ENCODE data around the gene CCDC63.

Gene CCDC63

DNA sequence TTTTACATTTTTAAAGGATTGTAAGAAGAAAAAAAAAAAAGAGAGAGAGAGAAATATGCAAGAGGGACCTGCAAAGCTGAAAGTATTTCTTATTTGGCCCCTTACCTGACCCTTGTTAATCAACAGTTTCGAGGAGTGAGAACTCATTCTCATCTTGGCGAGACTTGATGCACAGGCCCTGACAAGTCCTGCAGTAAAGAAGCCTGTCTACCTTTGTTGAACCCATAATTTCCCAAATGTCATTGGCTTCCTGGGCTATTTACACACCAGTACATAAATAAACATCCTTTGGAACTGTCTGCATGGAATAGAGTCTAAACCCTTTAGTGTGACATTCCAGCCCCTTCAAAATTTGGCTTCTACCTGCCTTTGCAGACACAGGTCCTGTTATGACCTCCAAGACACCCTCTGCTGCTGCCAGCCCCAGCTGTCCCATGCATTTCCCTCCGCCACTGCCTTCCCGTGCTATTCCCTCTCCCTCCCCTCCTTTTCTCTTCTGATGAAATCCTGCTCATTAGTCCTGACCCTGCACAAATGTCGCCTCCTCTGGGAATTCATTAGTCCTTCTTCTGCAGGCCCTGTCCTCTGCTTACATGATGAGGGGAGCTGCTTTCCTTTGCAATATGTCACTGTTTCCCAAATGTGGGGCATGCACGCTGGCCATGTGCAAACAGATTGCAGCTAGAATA, 38.5 kb downstream of the CCDC63 start:
- no peak for DNase-seq (ENCODE audit: low spot score)

DNA sequence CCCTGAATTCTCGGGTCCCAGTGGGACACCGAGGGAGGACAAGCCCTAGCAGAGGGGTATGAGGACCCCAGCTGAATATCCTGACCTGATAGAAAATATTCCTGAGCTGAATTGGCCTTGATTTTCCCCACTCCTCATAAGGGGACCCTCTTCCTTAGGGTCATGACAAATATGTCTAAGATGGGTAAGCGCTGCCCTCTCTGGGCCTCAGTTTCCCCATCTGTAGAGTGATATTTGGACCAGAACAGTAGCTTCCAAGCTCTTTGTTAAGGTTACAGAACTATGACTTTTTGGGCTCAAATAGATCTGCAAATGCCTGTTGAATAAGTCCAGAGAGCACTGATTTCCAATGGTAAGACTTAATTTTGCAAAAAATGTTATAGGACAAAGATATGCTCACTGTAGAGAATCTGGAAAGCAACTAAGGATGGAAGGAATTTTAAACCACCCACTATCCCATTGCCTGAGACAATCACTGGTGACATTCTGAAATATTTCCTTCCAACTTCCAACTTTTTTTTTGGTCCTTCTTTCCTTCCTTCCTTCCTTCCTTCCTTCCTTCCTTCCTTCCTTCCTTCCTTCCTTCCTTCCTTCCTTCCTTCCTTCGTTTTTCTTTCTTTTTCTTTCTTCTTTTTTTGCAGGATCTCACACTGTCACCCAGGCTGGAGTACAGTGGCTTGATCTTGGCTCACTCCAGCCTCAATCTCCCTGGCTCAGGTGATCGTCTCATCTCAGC, 41.6 kb downstream of the CCDC63 start:
- DNase-seq (ENCODE audit: low spot score): no peak

DNA sequence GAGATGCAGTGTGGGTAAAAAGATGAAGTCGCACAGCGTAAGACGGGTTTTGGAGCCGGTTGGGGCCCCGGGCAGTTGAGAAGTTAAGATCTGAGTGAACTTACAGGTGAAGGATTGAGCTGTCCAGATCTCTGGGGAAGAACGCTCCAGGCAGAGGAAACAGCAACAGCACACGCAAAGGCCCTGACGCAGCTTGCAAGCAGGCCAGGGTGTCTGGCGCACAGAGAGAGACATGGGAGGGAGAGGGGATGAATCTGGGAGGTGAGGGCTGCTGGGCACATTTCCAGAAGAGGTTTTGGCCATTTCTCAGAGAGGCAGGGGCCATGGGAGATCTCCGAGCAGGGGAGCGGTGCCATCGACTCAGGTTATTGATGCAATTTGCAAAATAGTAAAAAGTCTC, 42.6 kb downstream of the CCDC63 start:
- no peak for DNase-seq (ENCODE audit: low spot score)

DNA sequence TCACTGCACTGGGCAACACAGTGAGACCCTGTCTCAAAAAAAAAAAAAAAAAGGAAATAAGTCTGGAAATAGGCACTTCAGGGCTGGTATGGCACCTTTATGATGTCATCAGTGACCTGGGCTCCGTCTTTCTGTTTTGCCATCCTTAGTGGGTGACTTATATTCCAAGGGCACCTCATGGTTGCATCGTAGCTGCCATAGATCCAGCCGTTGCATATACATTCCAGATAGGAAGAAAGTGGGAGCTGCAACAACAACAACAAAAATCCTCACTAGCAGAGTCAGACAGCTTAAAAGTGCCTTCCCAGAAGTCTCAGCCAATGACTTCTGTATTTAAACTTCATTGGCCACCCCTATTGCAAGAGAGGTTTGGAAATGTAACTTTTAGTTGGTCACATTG, 47.2 kb downstream of the CCDC63 start:
- no peak for DNase-seq (ENCODE audit: low spot score)

GRCh38 chr12:110896559-110896958, 49.8 kb downstream of the CCDC63 start:
- DNase-seq (ENCODE audit: low spot score): no peak

DNA sequence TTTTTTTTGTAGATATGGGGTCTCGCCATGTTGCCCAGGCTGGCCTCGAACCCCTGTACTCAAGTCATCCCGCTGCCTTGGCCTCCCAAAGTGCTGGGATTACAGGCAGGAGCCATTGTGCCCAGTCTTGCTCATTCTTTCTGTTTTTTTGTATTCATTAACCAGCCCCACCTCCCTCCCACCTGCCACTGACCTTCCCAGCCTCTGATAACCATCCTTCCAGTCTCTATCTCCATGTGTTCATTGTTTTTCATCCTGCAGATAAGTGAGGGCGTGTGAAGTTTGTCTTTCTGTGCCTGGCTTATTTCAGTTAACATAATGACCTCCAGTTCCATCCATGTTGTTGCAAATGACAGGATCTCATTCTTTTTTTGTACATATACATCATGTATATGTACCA, 54.6 kb downstream of the CCDC63 start:
- no peak for DNase-seq (ENCODE audit: low spot score)

DNA sequence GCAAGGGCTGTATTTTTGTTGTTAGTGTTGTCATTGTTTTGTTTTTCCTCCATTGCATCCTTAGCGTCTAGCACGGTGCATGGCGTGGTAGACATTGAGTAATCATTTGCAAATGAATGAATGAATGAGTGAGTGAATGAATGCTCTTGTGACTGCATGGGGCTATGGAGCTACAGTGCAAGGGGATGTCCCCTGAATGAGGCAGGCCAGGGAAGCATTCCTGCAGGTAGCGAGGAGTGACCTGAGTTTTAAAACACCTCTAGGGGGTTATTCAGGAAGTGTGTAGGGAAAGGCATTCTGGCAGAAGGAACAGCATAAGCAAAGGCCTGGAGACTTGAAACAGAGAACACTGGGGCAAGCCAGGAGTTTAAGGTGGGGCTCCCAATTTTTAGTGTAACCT, 56.7 kb downstream of the CCDC63 start:
- no peak for DNase-seq (ENCODE audit: low spot score)

DNA sequence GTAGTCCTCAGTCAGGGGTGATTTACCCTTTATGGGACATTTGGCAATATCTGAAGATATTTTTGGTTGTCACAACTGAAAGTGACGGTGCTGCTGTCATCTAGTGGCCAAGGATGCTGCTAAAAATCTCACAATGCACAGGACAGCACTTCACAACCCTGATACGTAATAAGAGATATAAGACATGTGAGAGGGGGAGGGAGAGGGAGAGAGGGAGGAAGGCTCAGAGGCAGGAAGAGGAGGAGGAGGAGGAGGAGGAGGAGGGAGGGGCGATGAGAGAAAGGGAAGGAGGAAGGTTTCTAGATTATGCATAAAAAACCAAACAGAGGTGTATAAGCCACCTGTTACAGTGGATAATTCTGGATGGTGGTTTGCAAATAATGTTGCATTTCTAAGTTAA, 59.3 kb downstream of the CCDC63 start:
- no peak for DNase-seq (ENCODE audit: low spot score)

GRCh38 chr12:110906516-110906915, 59.7 kb downstream of the CCDC63 start:
- DNase-seq (ENCODE audit: low spot score): no peak

- no peak for DNase-seq (ENCODE audit: low spot score)
These were observed 60.2 kb downstream of the CCDC63 start for GRCh38 chr12:110906985-110907384.

DNA sequence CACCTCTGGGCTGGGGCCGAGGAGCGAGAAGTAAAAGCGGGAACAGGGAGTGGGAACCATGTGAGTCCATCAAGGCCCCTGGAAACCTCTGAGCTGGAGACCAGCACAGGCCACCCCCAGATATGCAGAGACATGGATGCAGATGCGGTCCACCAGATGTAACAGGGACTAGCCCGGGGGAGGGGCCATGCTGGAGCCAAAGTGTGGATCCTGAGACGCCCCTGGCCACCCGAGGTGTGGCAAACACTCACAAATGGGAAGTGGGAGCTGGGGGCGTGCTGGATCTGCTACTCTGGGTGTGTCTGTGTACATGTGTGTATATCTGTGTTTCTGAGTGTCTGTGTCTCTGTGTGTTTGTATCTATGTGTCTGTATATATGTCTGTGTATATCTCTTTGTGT, 60.8 kb downstream of the CCDC63 start:
- no peak for DNase-seq (ENCODE audit: low spot score)

DNA sequence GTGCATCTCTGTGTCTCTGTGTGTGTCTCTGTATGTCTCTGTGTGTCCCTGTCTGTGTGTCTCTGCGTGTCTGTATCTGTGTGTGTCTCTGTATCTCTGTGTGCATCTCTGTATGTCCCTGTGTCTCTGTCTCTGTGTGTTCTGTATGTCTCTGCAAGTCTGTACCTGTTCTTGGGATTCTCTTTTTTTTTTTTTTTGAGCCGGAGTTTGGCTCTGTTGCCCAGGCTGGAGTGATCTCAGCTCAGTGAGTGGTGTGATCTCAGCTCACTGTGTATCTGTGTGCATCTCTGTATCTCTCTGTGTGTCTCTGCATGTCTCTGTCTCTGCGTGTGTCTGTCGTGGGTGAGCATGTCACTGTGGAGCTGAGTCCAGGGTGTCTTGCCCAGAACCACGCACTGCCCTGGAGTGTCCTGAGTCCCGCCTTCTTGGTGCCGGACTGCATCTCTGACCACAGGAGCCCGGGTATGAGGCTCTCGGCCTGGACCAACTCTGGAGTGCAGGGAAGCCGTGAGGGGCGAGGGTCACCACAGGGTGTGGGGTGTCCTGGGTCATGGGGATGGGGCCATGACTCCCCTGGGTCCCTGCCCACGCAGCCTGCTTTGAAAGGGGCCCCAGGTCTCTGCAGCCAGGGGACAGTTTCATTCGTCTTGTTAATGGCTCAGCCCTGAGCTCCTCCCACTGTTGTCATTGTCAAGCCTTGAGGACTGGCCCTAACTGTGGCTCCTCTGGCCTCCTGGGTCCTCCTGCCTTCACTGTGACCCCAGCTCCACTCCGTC, 61.8 kb downstream of the CCDC63 start:
- DNase-seq (ENCODE audit: low spot score): no peak

DNA sequence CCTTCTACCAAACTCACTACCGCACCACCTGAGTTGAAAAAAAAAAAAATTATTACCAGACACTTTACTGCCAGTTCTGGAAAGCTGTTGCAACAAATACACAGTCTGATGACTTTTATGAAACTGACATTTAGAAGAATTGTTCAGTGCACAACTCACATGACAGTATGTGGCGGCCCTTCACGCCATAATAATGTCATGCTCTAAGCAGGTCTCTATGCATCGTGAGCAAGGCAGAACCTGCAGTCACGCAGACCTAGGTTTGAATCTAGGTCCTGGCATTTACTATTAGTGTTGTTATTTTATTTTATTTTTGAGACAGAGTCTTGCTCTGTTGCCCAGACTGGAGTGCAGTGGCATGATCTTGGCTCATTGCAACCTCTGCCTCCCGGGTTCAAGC, 65.5 kb downstream of the CCDC63 start:
- no peak for DNase-seq (ENCODE audit: low spot score)

DNA sequence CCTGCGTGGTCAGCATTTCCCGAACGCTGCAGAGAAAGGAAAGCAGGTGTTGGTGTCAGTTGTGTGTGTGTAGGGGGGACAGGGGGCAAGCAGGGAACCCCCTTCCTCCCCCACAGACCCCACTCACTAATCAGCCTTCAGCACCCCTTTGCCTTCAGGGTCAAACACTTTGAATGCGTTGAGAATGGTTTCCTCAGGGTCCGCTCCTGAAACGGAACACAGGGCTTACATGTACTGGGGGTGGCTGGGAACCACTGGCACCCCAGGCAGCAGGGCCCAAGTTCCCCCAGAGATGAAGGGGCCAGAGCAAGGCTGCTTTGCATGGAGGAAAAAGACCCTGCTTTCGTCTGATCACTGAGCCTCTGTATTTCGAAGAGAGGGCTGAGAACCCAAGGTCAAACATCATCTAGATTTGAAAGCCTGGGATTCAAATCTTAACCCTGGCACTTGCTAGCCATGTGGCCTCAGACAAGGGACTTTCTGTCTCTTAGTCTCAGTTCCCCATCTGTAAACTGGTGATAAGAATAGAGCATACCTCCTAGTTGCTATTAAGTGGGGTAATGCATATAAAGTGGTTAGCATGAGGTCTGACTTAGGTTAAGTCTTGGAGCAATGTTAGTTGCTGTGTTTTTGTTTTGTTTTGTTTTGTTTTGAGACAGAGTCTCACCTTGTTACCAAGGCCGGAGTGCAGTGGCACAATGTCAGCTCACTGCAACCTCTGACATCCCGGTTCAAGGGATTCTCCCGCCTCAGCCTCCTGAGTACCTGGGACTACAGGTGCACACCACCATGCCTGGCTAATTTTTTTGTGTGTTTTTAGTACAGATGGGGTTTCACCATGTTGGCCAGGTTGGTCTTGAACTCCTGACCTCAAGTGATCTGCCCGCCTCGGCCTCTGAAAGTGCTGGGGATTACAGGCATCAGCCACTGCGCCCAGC, 66.6 kb downstream of the CCDC63 start:
- no peak for DNase-seq (ENCODE audit: low spot score)

- DNase-seq (ENCODE audit: low spot score): no peak
These were observed 69.6 kb downstream of the CCDC63 start for GRCh38 chr12:110916295-110916875.

DNA sequence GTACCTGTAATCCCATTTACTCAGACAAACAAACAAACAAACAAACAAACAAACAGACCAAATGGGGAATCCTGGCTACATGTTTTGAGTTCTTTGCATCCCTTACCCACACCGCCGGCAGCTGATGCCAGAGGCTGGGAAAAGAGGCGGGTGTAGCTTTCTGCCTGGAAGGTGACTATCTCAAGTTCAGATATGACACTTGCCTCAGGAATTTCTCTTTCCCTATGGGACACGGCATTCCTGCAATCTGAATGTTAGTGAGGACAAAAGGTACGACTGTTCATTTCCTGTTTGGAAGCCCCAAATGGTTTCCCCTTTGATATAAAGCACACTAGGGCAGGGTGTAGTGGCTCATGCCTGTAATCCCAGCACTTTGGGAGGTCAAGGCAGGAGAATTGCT, 70.7 kb downstream of the CCDC63 start:
- no peak for DNase-seq (ENCODE audit: low spot score)

- no peak for DNase-seq (ENCODE audit: low spot score)
These were observed 71.2 kb downstream of the CCDC63 start for GRCh38 chr12:110917961-110918360.

GRCh38 chr12:110919720-110920119, 72.9 kb downstream of the CCDC63 start:
- DNase-seq (ENCODE audit: low spot score): no peak

DNA sequence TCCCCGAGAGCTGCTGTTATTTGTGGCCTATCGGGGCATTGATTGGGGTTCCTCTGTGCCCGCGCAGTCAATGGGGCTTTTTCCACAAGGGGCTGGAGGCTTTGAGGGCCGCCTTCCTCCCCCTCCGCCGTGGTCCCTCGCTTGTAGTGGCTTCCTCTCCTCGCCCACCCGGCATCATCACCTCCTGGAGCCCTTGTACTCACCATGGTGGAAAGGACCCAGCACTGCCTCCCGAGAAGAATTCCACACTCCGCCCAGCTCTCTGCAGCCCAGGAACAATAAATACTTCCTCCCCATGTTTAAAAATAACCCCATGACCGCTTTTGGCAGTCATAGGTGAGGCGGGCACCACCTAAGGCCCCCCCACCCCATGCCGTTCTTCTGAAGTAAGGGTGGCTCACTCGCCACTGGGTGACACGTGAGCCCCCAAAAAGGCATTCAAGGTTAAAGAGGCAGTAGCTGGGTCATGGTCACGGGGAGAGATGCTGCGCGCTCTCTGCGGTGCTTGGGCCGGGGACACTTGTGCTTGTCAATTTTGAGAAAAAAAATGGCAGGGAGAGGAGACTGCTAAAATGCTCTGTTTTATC, 73.6 kb downstream of the CCDC63 start, which contains the start of gene MYL2:
TSS of gene MYL2 (minus strand) at position 256 of the 587 bp plus-strand sequence. CDS start at position 206, 50 bp downstream.
- DNase-seq (ENCODE audit: low spot score): no peak

DNA sequence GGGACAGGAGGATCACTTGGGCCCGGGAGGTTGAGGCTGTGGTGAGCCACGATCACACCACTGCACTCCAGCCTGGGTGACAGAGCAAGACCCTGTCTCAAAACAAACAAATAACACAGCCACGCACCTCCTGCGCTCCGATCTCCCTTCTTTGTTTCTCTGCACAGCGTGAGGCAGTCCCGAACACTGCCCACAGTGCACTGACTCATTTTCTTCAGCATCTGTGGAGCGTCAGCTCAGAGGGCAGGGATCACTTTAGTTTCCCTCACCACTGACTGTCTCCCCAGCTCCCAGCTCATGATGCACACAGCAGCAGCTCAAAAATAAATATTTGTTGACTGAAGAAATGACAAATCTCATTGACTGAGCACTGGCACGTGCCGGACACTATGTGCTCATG, 74.5 kb downstream of the CCDC63 start:
- DNase-seq (ENCODE audit: low spot score): no peak

- DNase-seq (ENCODE audit: low spot score): no peak
These were observed 75.9 kb downstream of the CCDC63 start for GRCh38 chr12:110922652-110923051.
